Trophoblast cell (in vitro differentiated cells and primary cell): Measurements from ENCODE around the gene MEIG1.
"Not testable (repeated sequence)": the region's sequence is repeated elsewhere in the genome, so short reads cannot be mapped to it uniquely, and the experiment has no call there.

Experiments
- DNase-seq, 2 donors: peaks; one replicate each; pipeline ENCODE4 v3.0.0-alpha.2; 2016
- H2AFZ ChIP-seq: 2 replicates; pipeline ENCODE4 v1.6.1; 2013; ENCODE audit warnings: low read length, moderate library complexity, mild to moderate bottlenecking; ENCODE audit not compliant: insufficient read depth, poor library complexity
- H2AK5ac ChIP-seq: 2 replicates; pipeline ENCODE4 v1.6.1; 2013; ENCODE audit warnings: mild to moderate bottlenecking, low read length
- H2BK120ac ChIP-seq: 2 replicates; pipeline ENCODE4 v1.6.1; 2013; ENCODE audit warnings: low read length, mild to moderate bottlenecking, moderate library complexity; ENCODE audit not compliant: insufficient read depth, poor library complexity
- H2BK12ac ChIP-seq: 2 replicates; pipeline ENCODE4 v1.6.1; 2013; ENCODE audit warnings: mild to moderate bottlenecking, low read length, moderate library complexity
- H2BK5ac ChIP-seq: 2 replicates; pipeline ENCODE4 v1.6.1; 2013; ENCODE audit warnings: low read length, low read depth, moderate library complexity, mild to moderate bottlenecking; ENCODE audit not compliant: poor library complexity
- H3K14ac ChIP-seq: 2 replicates; pipeline ENCODE4 v1.6.1; 2013; ENCODE audit warnings: mild to moderate bottlenecking, low read length
- H3K18ac ChIP-seq: 2 replicates; pipeline ENCODE4 v1.6.1; 2013; ENCODE audit warnings: mild to moderate bottlenecking, low read length
- H3K23ac ChIP-seq: 2 replicates; pipeline ENCODE4 v1.6.1; 2013; ENCODE audit warnings: low read length
- H3K27ac ChIP-seq: 2 replicates; pipeline ENCODE4 v1.5.1; 2013; ENCODE audit warnings: low read depth, mild to moderate bottlenecking, inconsistent platforms, low read length, moderate library complexity
- H3K27me3 ChIP-seq: 2 replicates; pipeline ENCODE4 v1.6.1; 2013; ENCODE audit warnings: inconsistent platforms, mild to moderate bottlenecking, low read length, moderate library complexity; ENCODE audit not compliant: insufficient read depth
- H3K36me3 ChIP-seq, 2 experiments: 1 replicate in 1 of 2; 2 replicates in 1 of 2; pipeline ENCODE4 v1.6.1; 2013; ENCODE audit warnings: low read length in 2 of 2, mild to moderate bottlenecking in 2 of 2, moderate library complexity in 1 of 2; ENCODE audit not compliant: insufficient read depth in 2 of 2, control insufficient read depth in 1 of 2
- H3K4ac ChIP-seq: 2 replicates; pipeline ENCODE4 v1.6.1; 2013; ENCODE audit warnings: low read depth, mild to moderate bottlenecking, low read length, moderate library complexity
- H3K4me1 ChIP-seq, 2 experiments: 1 replicate in 1 of 2; 2 replicates in 1 of 2; pipeline ENCODE4 v1.6.1; 2013; ENCODE audit warnings: low read length in 2 of 2, mild to moderate bottlenecking in 2 of 2, moderate library complexity in 1 of 2; ENCODE audit not compliant: insufficient read depth in 2 of 2, control insufficient read depth in 1 of 2
- H3K4me2 ChIP-seq: 2 replicates; pipeline ENCODE4 v1.6.1; 2013; ENCODE audit warnings: inconsistent platforms, mild to moderate bottlenecking, low read length, moderate library complexity
- H3K4me3 ChIP-seq: 2 replicates; pipeline ENCODE4 v1.5.1; 2013; ENCODE audit warnings: mild to moderate bottlenecking, low read depth, low read length, inconsistent platforms
- H3K79me1 ChIP-seq: one replicate; pipeline ENCODE4 v1.6.1; 2013; ENCODE audit warnings: low read length
- H3K79me2 ChIP-seq: 2 replicates; pipeline ENCODE4 v1.6.1; 2013; ENCODE audit warnings: low read length, mild to moderate bottlenecking; ENCODE audit not compliant: control insufficient read depth, insufficient read depth, poor library complexity
- H3K9ac ChIP-seq: 2 replicates; pipeline ENCODE4 v1.6.1; 2013; ENCODE audit warnings: mild to moderate bottlenecking, low read length
- H3K9me3 ChIP-seq: 2 replicates; pipeline ENCODE4 v1.6.1; 2013; ENCODE audit warnings: low read depth, mild to moderate bottlenecking, control low read depth, inconsistent platforms, low read length; ENCODE audit not compliant: insufficient read depth
- H4K12ac ChIP-seq: 2 replicates; pipeline ENCODE4 v1.6.1; 2013; ENCODE audit warnings: low read depth, mild to moderate bottlenecking, low read length, moderate library complexity
- H4K8ac ChIP-seq: 2 replicates; pipeline ENCODE4 v1.6.1; 2013; ENCODE audit warnings: low read depth, mild to moderate bottlenecking, low read length, moderate library complexity
- H4K91ac ChIP-seq: one replicate; pipeline ENCODE4 v1.6.1; 2013; ENCODE audit warnings: low read depth, mild to moderate bottlenecking, low read length, moderate library complexity
- WGBS: extraction: QIAGEN DNeasy Blood & Tissue Kit; methylation state at CpG from one replicate; pipeline ENCODE4 v1.1.7; 2013; ENCODE audit warnings: missing lambda C conversion rate; ENCODE audit not compliant: insufficient read length, insufficient coverage; ENCODE audit errors: extremely low coverage; 5-methylcytosine and 5-hydroxymethylcytosine counted together

The MEIG1 gene

DNA sequence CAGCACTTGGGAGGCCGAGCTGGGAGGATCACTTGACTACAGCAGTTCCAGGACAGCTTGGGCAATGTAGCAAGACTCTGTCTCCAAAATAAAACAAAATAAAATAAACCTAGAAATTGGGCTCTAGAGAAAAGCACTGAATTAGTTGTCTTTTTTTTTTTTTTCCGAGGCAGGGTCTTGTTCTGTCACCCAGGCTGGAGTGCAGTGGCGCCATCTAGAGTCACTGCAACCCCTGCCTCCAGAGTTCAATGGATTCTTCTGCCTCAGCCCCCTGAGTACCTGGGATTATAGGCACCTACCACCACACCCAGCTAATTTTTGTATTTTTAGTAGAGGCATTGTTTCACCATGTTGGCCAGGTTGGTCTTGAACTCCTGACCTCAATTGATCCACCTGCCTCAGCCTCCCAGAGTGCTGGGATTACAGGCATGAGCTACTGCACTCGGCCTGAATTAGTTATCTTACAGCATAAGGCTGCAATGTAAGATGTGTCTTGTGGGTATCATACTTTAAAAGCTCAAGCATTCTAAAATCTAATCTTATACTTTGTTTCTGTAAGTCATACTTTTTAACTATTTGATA lies 12.8 kb downstream of the MEIG1 start:
- DNase-seq: peak in 1 of 2 donors; percentile 36
- Histone ChIP-seq H2AK5ac (no peak overlapping the region), H3K9me3 (no peaks in the 10 kb centered on the region), H3K27me3 (no peaks in the 10 kb centered on the region), H2AFZ (no peak overlapping the region), H3K79me2 (no peaks in the 10 kb centered on the region), H3K4me1 (no peaks in the 10 kb centered on the region), H4K8ac (no peak overlapping the region), H3K4me2 (no peak overlapping the region), H3K4me3 (no peak overlapping the region), H3K23ac (no peak overlapping the region), H2BK5ac (no peak overlapping the region), H2BK120ac (no peak overlapping the region), H4K91ac (no peak overlapping the region), H3K27ac (no peak overlapping the region), H3K9ac (no peak overlapping the region), H3K79me1 (no peaks in the 10 kb centered on the region), H4K12ac (no peak overlapping the region), H3K4ac (no peak overlapping the region), H3K18ac (no peak overlapping the region), H2BK12ac (no peak overlapping the region), H3K14ac (no peak overlapping the region), H3K36me3 (no peaks in the 10 kb centered on the region)
- WGBS: no CpG with 5 or more reads among the region's 4 CpGs

DNA sequence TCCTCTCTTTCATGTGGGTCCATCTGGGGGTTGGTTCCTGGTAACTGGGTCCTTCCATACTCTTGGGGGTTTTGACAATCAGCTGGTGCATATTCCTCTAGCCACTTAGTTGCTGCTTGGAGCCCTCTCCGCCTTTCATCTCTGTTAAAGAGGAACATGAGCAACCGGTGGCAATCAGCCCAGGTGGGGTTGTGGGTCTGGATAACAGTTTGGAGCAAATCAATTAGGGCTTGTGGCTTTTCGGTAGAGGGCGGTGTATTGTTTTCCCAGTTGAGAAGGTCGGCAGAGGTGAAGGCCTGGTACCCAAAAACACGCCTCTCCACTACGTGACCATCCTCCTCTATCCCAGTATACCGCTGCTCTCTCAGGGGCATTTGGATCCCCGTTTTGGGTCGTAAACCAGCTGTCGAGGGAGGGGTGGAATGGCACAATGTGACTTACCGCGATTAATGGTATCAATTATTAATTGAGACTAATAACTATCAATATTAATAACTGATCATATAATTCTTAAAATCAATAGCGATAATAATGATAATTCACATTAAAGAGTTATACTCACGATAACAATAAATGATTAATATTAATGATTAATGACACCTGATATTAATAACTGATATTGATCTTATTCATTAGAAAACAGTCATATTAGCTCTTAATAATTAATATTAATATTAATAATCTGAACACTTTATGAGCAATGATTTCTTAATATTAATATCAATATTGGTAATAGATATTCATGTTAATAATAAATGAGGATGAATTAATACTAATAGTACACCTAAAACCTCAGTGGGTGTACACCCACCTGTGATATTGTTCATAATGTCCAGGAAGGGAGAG lies 15.2 kb downstream of the MEIG1 start:
- not testable (repeated sequence) for H2BK120ac ChIP-seq, H3K4me2 ChIP-seq, DNase-seq, H2AFZ ChIP-seq, H3K36me3 ChIP-seq, H3K4me3 ChIP-seq, H3K9me3 ChIP-seq, H3K14ac ChIP-seq, H4K12ac ChIP-seq, H3K18ac ChIP-seq, H3K27ac ChIP-seq, H3K9ac ChIP-seq, H4K91ac ChIP-seq, H2BK12ac ChIP-seq, H2AK5ac ChIP-seq, H3K4ac ChIP-seq, H3K27me3 ChIP-seq, H3K4me1 ChIP-seq, H3K79me1 ChIP-seq, H3K79me2 ChIP-seq, H2BK5ac ChIP-seq, H3K23ac ChIP-seq, H4K8ac ChIP-seq
- WGBS: no CpG with 5 or more reads among the region's 15 CpGs

GRCh38 chr10:14975672-14976273 lies 16.6 kb downstream of the MEIG1 start:
- no peak overlapping the region for H2BK5ac ChIP-seq
- H3K27ac ChIP-seq: no peak overlapping the region
- H3K23ac ChIP-seq: no peak overlapping the region
- no peak overlapping the region for H2AK5ac ChIP-seq
- no peak overlapping the region for H4K91ac ChIP-seq
- H3K4ac ChIP-seq: no peak overlapping the region
- H3K4me2 ChIP-seq: no peak overlapping the region
- no peak for DNase-seq
- H3K79me2 ChIP-seq: no peaks in the 10 kb centered on the region
- no peaks in the 10 kb centered on the region for H3K4me1 ChIP-seq
- no peak overlapping the region for H2BK12ac ChIP-seq
- no peak overlapping the region for H4K12ac ChIP-seq
- no peak overlapping the region for H4K8ac ChIP-seq
- no peak overlapping the region for H2BK120ac ChIP-seq
- no peak overlapping the region for H2AFZ ChIP-seq
- H3K4me3 ChIP-seq: no peak overlapping the region
- no peak overlapping the region for H3K18ac ChIP-seq
- no peaks in the 10 kb centered on the region for H3K27me3 ChIP-seq
- no peaks in the 10 kb centered on the region for H3K9me3 ChIP-seq
- H3K79me1 ChIP-seq: no peaks in the 10 kb centered on the region
- WGBS: no CpG with 5 or more reads among the region's 21 CpGs
- H3K14ac ChIP-seq: no peak overlapping the region
- H3K9ac ChIP-seq: no peak overlapping the region
- no peaks in the 10 kb centered on the region for H3K36me3 ChIP-seq

GRCh38 chr10:14982744-14983143 lies 23.6 kb downstream of the MEIG1 start:
- Histone ChIP-seq H2BK12ac (no peak overlapping the region), H2AK5ac (no peak overlapping the region), H3K27me3 (no peaks in the 10 kb centered on the region), H3K23ac (no peak overlapping the region), H3K4ac (no peak overlapping the region), H3K27ac (no peak overlapping the region), H2BK120ac (no peak overlapping the region), H2AFZ (no peak overlapping the region), H3K14ac (no peak overlapping the region), H4K91ac (no peak overlapping the region), H3K4me2 (no peak overlapping the region), H4K8ac (no peak overlapping the region), H3K79me2 (no peaks in the 10 kb centered on the region), H3K36me3 (no peaks in the 10 kb centered on the region), H3K79me1 (no peaks in the 10 kb centered on the region), H2BK5ac (no peak overlapping the region), H3K4me1 (no peaks in the 10 kb centered on the region), H3K4me3 (no peak overlapping the region), H3K9ac (no peak overlapping the region), H3K9me3 (no peaks in the 10 kb centered on the region), H4K12ac (no peak overlapping the region), H3K18ac (no peak overlapping the region)
- DNase-seq: no peak
- no CpG with 5 or more reads among the region's 3 CpGs for WGBS
